ENCODE data around the gene RPS25.

DNA sequence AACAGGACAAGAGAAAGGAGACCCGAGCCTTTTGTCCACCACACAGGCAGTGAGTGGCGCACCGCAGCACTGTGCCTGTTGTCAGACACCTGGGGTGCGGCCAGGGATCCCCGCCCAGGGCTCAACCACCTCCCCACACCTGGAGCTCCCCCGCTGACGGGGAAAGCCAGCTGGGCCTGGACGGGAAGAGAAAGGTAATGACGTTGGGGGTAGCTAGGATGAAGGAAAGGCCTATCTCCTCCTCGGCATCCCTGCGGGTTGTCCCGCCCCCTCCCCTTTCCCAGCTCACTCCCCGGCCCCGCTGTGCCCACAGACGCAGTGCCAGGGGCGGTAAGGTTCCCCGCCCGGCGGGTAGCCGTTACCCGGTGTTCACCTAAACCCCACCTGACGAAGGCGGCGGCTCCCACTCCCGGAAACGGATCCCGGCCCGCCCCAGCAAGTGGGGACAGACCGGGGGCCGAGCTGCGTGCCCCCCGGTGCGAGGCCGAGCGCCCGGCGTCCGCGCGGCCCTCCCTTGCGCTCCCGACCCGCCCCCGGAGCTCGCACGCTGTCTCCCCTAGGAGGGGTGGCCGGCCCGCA, 38.4 kb upstream of the RPS25 start:
- TF ChIP-seq, protein P1, sequence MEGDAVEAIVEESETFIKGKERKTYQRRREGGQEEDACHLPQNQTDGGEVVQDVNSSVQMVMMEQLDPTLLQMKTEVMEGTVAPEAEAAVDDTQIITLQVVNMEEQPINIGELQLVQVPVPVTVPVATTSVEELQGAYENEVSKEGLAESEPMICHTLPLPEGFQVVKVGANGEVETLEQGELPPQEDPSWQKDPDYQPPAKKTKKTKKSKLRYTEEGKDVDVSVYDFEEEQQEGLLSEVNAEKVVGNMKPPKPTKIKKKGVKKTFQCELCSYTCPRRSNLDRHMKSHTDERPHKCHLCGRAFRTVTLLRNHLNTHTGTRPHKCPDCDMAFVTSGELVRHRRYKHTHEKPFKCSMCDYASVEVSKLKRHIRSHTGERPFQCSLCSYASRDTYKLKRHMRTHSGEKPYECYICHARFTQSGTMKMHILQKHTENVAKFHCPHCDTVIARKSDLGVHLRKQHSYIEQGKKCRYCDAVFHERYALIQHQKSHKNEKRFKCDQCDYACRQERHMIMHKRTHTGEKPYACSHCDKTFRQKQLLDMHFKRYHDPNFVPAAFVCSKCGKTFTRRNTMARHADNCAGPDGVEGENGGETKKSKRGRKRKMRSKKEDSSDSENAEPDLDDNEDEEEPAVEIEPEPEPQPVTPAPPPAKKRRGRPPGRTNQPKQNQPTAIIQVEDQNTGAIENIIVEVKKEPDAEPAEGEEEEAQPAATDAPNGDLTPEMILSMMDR (IDR thresholded peaks at IDR 0.05) = no peak
- no peak for TF ChIP-seq POLR2A (IDR thresholded peaks at IDR 0.05)

Measured in lower leg skin (tissue), 3 donors.